Measurements from ENCODE around the gene POU6F2.

Gene POU6F2

GRCh38 chr7:39372383-39372782 lies 394.7 kb downstream of the POU6F2 start:
- no peaks in the 10 kb centered on the region for H3K79me2 ChIP-seq (ENCODE audit: low read length)
- TF ChIP-seq EZH2phosphoT487 (IDR thresholded peaks at IDR 0.05; ENCODE audit: low read length): no peak
- no peak for TF ChIP-seq CTCF (IDR thresholded peaks at IDR 0.05; ENCODE audit: low read length)
- TF ChIP-seq EZH2 (optimal IDR thresholded peaks at IDR 0.05; ENCODE audit: low read depth, low read length): no peak
- DNase-seq: no peak
- H2AFZ ChIP-seq (ENCODE audit: low read length): no peak overlapping the region
- H3K9me2 ChIP-seq (replicated peaks; ENCODE audit: insufficient read depth, low read length): no peaks in the 10 kb centered on the region
- no peak overlapping the region for H3K9ac ChIP-seq (ENCODE audit: low read length)
- H4K20me1 ChIP-seq (ENCODE audit: insufficient read depth, low read length): no peaks in the 10 kb centered on the region
- H3K27me3 ChIP-seq (replicated peaks; ENCODE audit: insufficient read depth, low read length): no peaks in the 10 kb centered on the region
- no peak overlapping the region for H3K4me3 ChIP-seq (ENCODE audit: low read length)
- H3K36me3 ChIP-seq (replicated peaks; ENCODE audit: insufficient read depth, low read length): no peaks in the 10 kb centered on the region
- H3K4me1 ChIP-seq (ENCODE audit: low read length): no peaks in the 10 kb centered on the region
- no peaks in the 10 kb centered on the region for H3F3A ChIP-seq (ENCODE audit: insufficient read depth, low read length)
- H3K4me2 ChIP-seq (ENCODE audit: low read depth, low read length): no peak overlapping the region
- no peak overlapping the region for H3K27ac ChIP-seq (ENCODE audit: low read length)
- H3K9me3 ChIP-seq (replicated peaks; ENCODE audit: insufficient read depth, low read length): no peaks in the 10 kb centered on the region

GRCh38 chr7:39374436-39375040 lies 396.8 kb downstream of the POU6F2 start:
- Histone ChIP-seq H3K4me1 (ENCODE audit: low read length) (no peaks in the 10 kb centered on the region), H3K4me2 (ENCODE audit: low read depth, low read length) (no peak overlapping the region), H3K36me3 (replicated peaks; ENCODE audit: insufficient read depth, low read length) (no peaks in the 10 kb centered on the region), H3K27ac (ENCODE audit: low read length) (no peak overlapping the region), H4K20me1 (ENCODE audit: insufficient read depth, low read length) (no peaks in the 10 kb centered on the region), H3K4me3 (ENCODE audit: low read length) (no peak overlapping the region), H3F3A (ENCODE audit: insufficient read depth, low read length) (no peaks in the 10 kb centered on the region), H3K9me3 (replicated peaks; ENCODE audit: insufficient read depth, low read length) (no peaks in the 10 kb centered on the region), H2AFZ (ENCODE audit: low read length) (no peak overlapping the region), H3K79me2 (ENCODE audit: low read length) (no peaks in the 10 kb centered on the region), H3K9me2 (replicated peaks; ENCODE audit: insufficient read depth, low read length) (no peaks in the 10 kb centered on the region), H3K27me3 (replicated peaks; ENCODE audit: insufficient read depth, low read length) (no peaks in the 10 kb centered on the region), H3K9ac (ENCODE audit: low read length) (no peak overlapping the region)
- TF ChIP-seq EZH2 (optimal IDR thresholded peaks at IDR 0.05; ENCODE audit: low read depth, low read length) (no peak), CTCF (IDR thresholded peaks at IDR 0.05; ENCODE audit: low read length) (no peak), EZH2phosphoT487 (IDR thresholded peaks at IDR 0.05; ENCODE audit: low read length) (no peak)
- no peak for DNase-seq

- Histone ChIP-seq H3K27me3 (replicated peaks; ENCODE audit: insufficient read depth, low read length) (no peaks in the 10 kb centered on the region), H3K79me2 (ENCODE audit: low read length) (no peaks in the 10 kb centered on the region), H3K9me2 (replicated peaks; ENCODE audit: insufficient read depth, low read length) (no peaks in the 10 kb centered on the region), H3K4me1 (ENCODE audit: low read length) (no peaks in the 10 kb centered on the region), H3K9me3 (replicated peaks; ENCODE audit: insufficient read depth, low read length) (no peaks in the 10 kb centered on the region), H3F3A (ENCODE audit: insufficient read depth, low read length) (no peaks in the 10 kb centered on the region), H3K27ac (ENCODE audit: low read length) (no peak overlapping the region), H3K4me3 (ENCODE audit: low read length) (no peak overlapping the region), H4K20me1 (ENCODE audit: insufficient read depth, low read length) (no peaks in the 10 kb centered on the region), H3K36me3 (replicated peaks; ENCODE audit: insufficient read depth, low read length) (no peaks in the 10 kb centered on the region), H2AFZ (ENCODE audit: low read length) (no peak overlapping the region), H3K4me2 (ENCODE audit: low read depth, low read length) (no peak overlapping the region), H3K9ac (ENCODE audit: low read length) (no peak overlapping the region)
- no peak for DNase-seq
- TF ChIP-seq CTCF (IDR thresholded peaks at IDR 0.05; ENCODE audit: low read length): no peak
- TF ChIP-seq EZH2 (optimal IDR thresholded peaks at IDR 0.05; ENCODE audit: low read depth, low read length): no peak
- no peak for TF ChIP-seq EZH2phosphoT487 (IDR thresholded peaks at IDR 0.05; ENCODE audit: low read length)
Measured at GRCh38 chr7:39375047-39375873, 397.6 kb downstream of the POU6F2 start.
